A549 (cell line): ENCODE measurements around the gene KRT77. TPM values are rescaled to one million over a fixed set of nuclear protein-coding genes. Genes with fewer than 3 reads are reported as not detected.

Source experiments
- ATAC-seq, 2 experiments: fragments of 200-7000 bp in 1 of 2; fragments of >200 bp in 1 of 2; cut with Nextera tagmentation in 1 of 2; cut with Tn5 transposase in 1 of 2; 3 replicates each; pipeline versions ENCODE4 v1.8.0 to v1.9.1; 2018 to 2020; ENCODE audit warnings: mild to moderate bottlenecking in 1 of 2, moderate library complexity in 1 of 2
- CTCF ChIA-PET: fragments of 300-600 bp; sonication (Branson Sonifier 250); formaldehyde crosslinking; extraction: SDS; loops from one replicate; lab custom pipeline; 2021; ENCODE audit warnings: antibody characterized with exemption, inconsistent platforms; lab: Yijun Ruan, JAX
- POLR2A ChIA-PET: fragments of 350-600 bp; formaldehyde crosslinking; extraction: SDS; loops from one replicate; lab custom pipeline; 2021; ENCODE audit warnings: antibody characterized with exemption, inconsistent platforms; lab: Yijun Ruan, JAX
- DNase-seq, 2 experiments: peaks; one replicate each; pipeline versions ENCODE4 v3.0.0 to v3.0.0-alpha.2; 2011 to 2016; ENCODE audit warnings: low read depth in 1 of 2, low spot score in 1 of 2
- FAIRE-seq: peaks from 2 replicates; lab custom pipeline; 2011; peaks lifted over from hg19 to GRCh38; lab: Jason Lieb, UNC
- H3K27ac ChIP-seq, 2 experiments: fragments of >200 bp; sonication (Bioruptor Twin); formaldehyde crosslinking; 3 replicates each; pipeline ENCODE4 v1.5.1; 2016 to 2017
- H3K4me1 ChIP-seq: fragments of >200 bp; sonication (Bioruptor Twin); formaldehyde crosslinking; 3 replicates; pipeline ENCODE4 v1.6.1; 2016
- H3K4me2 ChIP-seq: fragments of >200 bp; sonication (Bioruptor Twin); formaldehyde crosslinking; 3 replicates; pipeline ENCODE4 v1.6.1; 2016
- H3K4me3 ChIP-seq: fragments of >200 bp; sonication (Bioruptor Twin); formaldehyde crosslinking; 3 replicates; pipeline ENCODE4 v1.5.1; 2016
- H3K9me3 ChIP-seq: fragments of >200 bp; sonication (Bioruptor Twin); formaldehyde crosslinking; 3 replicates; pipeline ENCODE4 v1.6.1; 2016
- CBX2 ChIP-seq: fragments of 200-600 bp; sonication (generic); IDR thresholded peaks from 2 replicates; pipeline ENCODE4 v1.6.1; 2016; ENCODE audit warnings: low read depth, mild to moderate bottlenecking, borderline replicate concordance
- CBX8 ChIP-seq: fragments of 200-600 bp; sonication (generic); IDR thresholded peaks from 2 replicates; pipeline ENCODE4 v1.6.1; 2016
- CEBPB ChIP-seq, 2 experiments: fragments of >200 bp in 1 of 2; sonication (Bioruptor Twin) in 1 of 2; formaldehyde crosslinking in 1 of 2; IDR thresholded peaks; 2 replicates each; pipeline ENCODE4 v1.6.1; 2012 to 2016
- ELK1 ChIP-seq: fragments of 150-350 bp; IDR thresholded peaks from 2 replicates; pipeline ENCODE4 v1.6.1; 2014; ENCODE audit warnings: low read depth, mild to moderate bottlenecking, low read length
- EP300 ChIP-seq, 2 experiments: fragments of >200 bp; sonication (Bioruptor Twin); formaldehyde crosslinking; IDR thresholded peaks; 2 replicates in 1 of 2; 3 replicates in 1 of 2; pipeline ENCODE4 v1.6.1; 2016 to 2017
- FOSB ChIP-seq: fragments of 250-450 bp; sonication (Bioruptor Pico); IDR thresholded peaks from 2 replicates; pipeline ENCODE4 v1.5.0; 2020; ENCODE audit warnings: mild to moderate bottlenecking, moderate library complexity
- FOSL2 ChIP-seq, 2 experiments: fragments of 450-650 bp in 1 of 2; fragments of >200 bp in 1 of 2; sonication (Bioruptor Twin) in 1 of 2; formaldehyde crosslinking; IDR thresholded peaks; 2 replicates each; pipeline versions ENCODE4 v1.5.0 to v1.6.1; 2016 to 2020; ENCODE audit warnings: mild to moderate bottlenecking in 1 of 2, moderate library complexity in 1 of 2
- FOXS1 ChIP-seq: fragments of 250-450 bp; sonication (Bioruptor Pico); IDR thresholded peaks from 2 replicates; pipeline ENCODE4 v1.5.0; 2020; ENCODE audit warnings: mild to moderate bottlenecking, moderate library complexity
- GATA3 ChIP-seq: IDR thresholded peaks from 2 replicates; pipeline ENCODE4 v1.6.1; 2012; ENCODE audit warnings: borderline replicate concordance
- HDAC2 ChIP-seq: fragments of 200-600 bp; sonication (generic); IDR thresholded peaks from 2 replicates; pipeline ENCODE4 v1.6.1; 2016
- HEYL ChIP-seq: fragments of 250-450 bp; sonication (Bioruptor Pico); IDR thresholded peaks from 2 replicates; pipeline ENCODE4 v1.8.0; 2021; ENCODE audit warnings: mild to moderate bottlenecking, moderate library complexity
- HOXA7 ChIP-seq: fragments of 250-450 bp; sonication (Bioruptor Pico); IDR thresholded peaks from 2 replicates; pipeline ENCODE4 v1.5.0; 2020; ENCODE audit warnings: mild to moderate bottlenecking, moderate library complexity
- JUN ChIP-seq, 2 experiments: fragments of >200 bp; sonication (Bioruptor Twin); formaldehyde crosslinking; IDR thresholded peaks; 2 replicates in 1 of 2; 3 replicates in 1 of 2; pipeline ENCODE4 v1.6.1; 2016 to 2017
- JUNB ChIP-seq: fragments of >200 bp; sonication (Bioruptor Twin); formaldehyde crosslinking; IDR thresholded peaks from 2 replicates; pipeline ENCODE4 v1.6.1; 2016
- KDM1A ChIP-seq: fragments of 200-600 bp; sonication (generic); IDR thresholded peaks from 2 replicates; pipeline ENCODE4 v1.6.1; 2016; ENCODE audit warnings: low read depth, mild to moderate bottlenecking
- KDM5A ChIP-seq: fragments of 200-600 bp; sonication (generic); IDR thresholded peaks from 2 replicates; pipeline ENCODE4 v1.6.1; 2016; ENCODE audit warnings: antibody characterized with exemption, mild to moderate bottlenecking
- MYC ChIP-seq: IDR thresholded peaks from 2 replicates; pipeline ENCODE4 v1.6.1; 2012; ENCODE audit warnings: mild to moderate bottlenecking, inconsistent platforms, low read length, improper control_type of control experiment, borderline replicate concordance
- NR3C1 ChIP-seq: fragments of >200 bp; sonication (Bioruptor Twin); formaldehyde crosslinking; IDR thresholded peaks from 3 replicates; pipeline ENCODE4 v1.6.1; 2017
- PHF8 ChIP-seq: fragments of 200-600 bp; sonication (generic); IDR thresholded peaks from 2 replicates; pipeline ENCODE4 v1.6.1; 2016; ENCODE audit warnings: low read depth, mild to moderate bottlenecking, antibody characterized with exemption, moderate library complexity, borderline replicate concordance
- POLR2A ChIP-seq: IDR thresholded peaks from 2 replicates; pipeline ENCODE4 v1.6.1; 2012; ENCODE audit warnings: mild to moderate bottlenecking, low read length
- SREBF2 ChIP-seq: fragments of 450-650 bp; IDR thresholded peaks from 2 replicates; pipeline ENCODE4 v1.6.1; 2014; ENCODE audit warnings: mild to moderate bottlenecking, moderate library complexity
- TFCP2L1 ChIP-seq: fragments of 250-450 bp; sonication (Bioruptor Pico); IDR thresholded peaks from 2 replicates; pipeline ENCODE4 v1.5.0; 2021; ENCODE audit warnings: mild to moderate bottlenecking
- TP53 ChIP-seq: fragments of 250-450 bp; sonication (Bioruptor Pico); IDR thresholded peaks from 2 replicates; pipeline ENCODE4 v1.5.0; 2021; ENCODE audit warnings: mild to moderate bottlenecking, moderate library complexity
- WGBS: methylation state at CpG from one replicate; pipeline ENCODE4 v1.1.6; 2017; ENCODE audit errors: missing lambda C conversion rate; 5-methylcytosine and 5-hydroxymethylcytosine counted together
- polyA plus RNA-seq, 4 experiments: library from polyadenylated mRNA; depleted of rRNA in 3 of 4; stranded (reverse); fragments of >200 nt; fragmentation: RNase III in 1 of 4; extraction: RNeasy Plus Mini Kit Qiagen cat#74134 plus additional on column Dnase treatment in 1 of 4; gene quantifications; 2 replicates in 3 of 4; 3 replicates in 1 of 4; pipeline ENCODE4 v1.2.3, GENCODE V29; 2011 to 2017

Gene KRT77
- polyA plus RNA-seq, 2 of the 4 experiments (the other 2 are of a cell fraction): 0.03 TPM; not detected in 1

- TF ChIP-seq CEBPB (IDR thresholded peaks at IDR 0.05): no peak
- no peak for TF ChIP-seq MYC
- no peak for TF ChIP-seq NR3C1
- TF ChIP-seq, all 56 proteins: peak for 0
Measured at GRCh38 chr12:52682938-52683574, 20.3 kb downstream of the KRT77 start (continued).

GRCh38 chr12:52682381-52682660 is 21.0 kb downstream of the KRT77 start:
- DNase-seq (no peak), ATAC-seq (no peak), FAIRE-seq (no peak)
- ChIA-PET POLR2A (no interaction called here), CTCF (interaction anchor here (1.4 kb wide), 2 partner anchors 12 to 25 kb away, joined by 3 to 4 read pairs; no protein-coding TSS in a partner anchor)
- Histone ChIP-seq H3K4me1 (no peaks in the 10 kb centered on the region), H3K4me2 (no peak overlapping the region), H3K9me3 (no peaks in the 10 kb centered on the region), H3K27ac (no peak overlapping the region), H3K4me3 (no peak overlapping the region)
- WGBS: 59% methylated on average over 2 of the region's 2 CpGs
- no peak for TF ChIP-seq CEBPB (IDR thresholded peaks at IDR 0.05)
- no peak for TF ChIP-seq TP53
- TF ChIP-seq KDM1A: no peak
- TF ChIP-seq FOSB: no peak
- TF ChIP-seq ELK1: no peak
- no peak for TF ChIP-seq CBX2
- no peak for TF ChIP-seq GATA3
- no peak for TF ChIP-seq JUNB
- no peak for TF ChIP-seq HOXA7 (CRISPR knock-in tag)
- TF ChIP-seq POLR2A: no peak
- no peak for TF ChIP-seq TFCP2L1

GRCh38 chr12:52681526-52682380 is 21.6 kb downstream of the KRT77 start:
- ChIA-PET CTCF (interaction anchor here (0.9 to 1.4 kb wide), 4 partner anchors 11 to 184 kb away, joined by 3 to 4 read pairs (median 4); no protein-coding TSS in a partner anchor), POLR2A (no interaction called here)
- Histone ChIP-seq H3K4me3 (no peak overlapping the region), H3K9me3 (no peaks in the 10 kb centered on the region), H3K4me1 (no peaks in the 10 kb centered on the region), H3K27ac (no peak overlapping the region), H3K4me2 (no peak overlapping the region)
- DNase-seq (no peak), ATAC-seq (no peak), FAIRE-seq (no peak)
- no peak for TF ChIP-seq SREBF2
- no peak for TF ChIP-seq PHF8
- no peak for TF ChIP-seq POLR2A
- no peak for TF ChIP-seq NR3C1
- TF ChIP-seq FOXS1 (CRISPR knock-in tag): no peak
- TF ChIP-seq GATA3: no peak
- TF ChIP-seq EP300 (IDR thresholded peaks at IDR 0.05): no peak
- TF ChIP-seq HEYL (CRISPR knock-in tag): no peak
- no peak for TF ChIP-seq KDM5A
- no peak for TF ChIP-seq JUN (IDR thresholded peaks at IDR 0.05)
- no peak for TF ChIP-seq CBX8
- no peak for TF ChIP-seq FOSL2 (IDR thresholded peaks at IDR 0.05)
- no peak for TF ChIP-seq FOSL2 (CRISPR knock-in tag; IDR thresholded peaks at IDR 0.05)
- TF ChIP-seq HDAC2: no peak
- WGBS: 54% methylated on average over 12 of the region's 12 CpGs
